ENCODE results near the gene ERCC2. TPM values are rescaled to one million over a fixed set of nuclear protein-coding genes. Genes with fewer than 3 reads are reported as not detected.

ERCC2 gene
- total RNA-seq, 1 experiment from 2014 or later: 58.9 TPM

DNA sequence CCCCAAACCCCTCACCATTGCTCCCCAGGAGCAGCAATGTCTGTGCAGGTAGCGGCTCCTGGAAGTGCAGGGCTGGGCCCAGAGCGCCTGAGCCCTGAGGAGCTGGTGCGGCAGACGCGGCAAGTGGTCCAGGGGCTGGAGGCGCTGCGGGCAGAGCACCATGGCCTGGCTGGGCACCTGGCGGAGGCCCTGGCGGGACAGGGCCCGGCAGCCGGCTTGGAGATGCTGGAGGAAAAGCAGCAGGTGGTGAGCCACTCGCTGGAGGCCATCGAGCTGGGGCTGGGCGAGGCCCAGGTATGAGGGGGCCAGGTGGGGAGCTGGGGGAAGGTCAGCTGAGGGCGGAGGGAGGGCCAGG is 24.9 kb downstream of the ERCC2 start:
- peaks cover 11 to 25% of the 10 kb centered on the region in 2 experiments; a peak in 3 of 4 replicates for H3K4me1 ChIP-seq (ENCODE audit: control insufficient read depth in 1 of 2, insufficient read depth in 2 of 2, low read length in 2 of 2)
- H3K4me2 ChIP-seq (ENCODE audit: low read length): no peak overlapping the region; the same call in 1 of the 2 replicates
- H3K36me3 ChIP-seq (ENCODE audit: control insufficient read depth in 1 of 2, insufficient read depth in 2 of 2, low read length in 2 of 2): peaks cover 2 to 5% of the 10 kb centered on the region in 2 experiments; a peak in 2 of 4 replicates
- TF ChIP-seq, protein P1, sequence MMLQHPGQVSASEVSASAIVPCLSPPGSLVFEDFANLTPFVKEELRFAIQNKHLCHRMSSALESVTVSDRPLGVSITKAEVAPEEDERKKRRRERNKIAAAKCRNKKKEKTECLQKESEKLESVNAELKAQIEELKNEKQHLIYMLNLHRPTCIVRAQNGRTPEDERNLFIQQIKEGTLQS (IDR thresholded peaks at IDR 0.05): no peak
- no peak for TF ChIP-seq TCF7L2 (IDR thresholded peaks at IDR 0.05; ENCODE audit: borderline replicate concordance, extremely low read depth, insufficient read depth, insufficient read length)
- TF ChIP-seq, protein P2, sequence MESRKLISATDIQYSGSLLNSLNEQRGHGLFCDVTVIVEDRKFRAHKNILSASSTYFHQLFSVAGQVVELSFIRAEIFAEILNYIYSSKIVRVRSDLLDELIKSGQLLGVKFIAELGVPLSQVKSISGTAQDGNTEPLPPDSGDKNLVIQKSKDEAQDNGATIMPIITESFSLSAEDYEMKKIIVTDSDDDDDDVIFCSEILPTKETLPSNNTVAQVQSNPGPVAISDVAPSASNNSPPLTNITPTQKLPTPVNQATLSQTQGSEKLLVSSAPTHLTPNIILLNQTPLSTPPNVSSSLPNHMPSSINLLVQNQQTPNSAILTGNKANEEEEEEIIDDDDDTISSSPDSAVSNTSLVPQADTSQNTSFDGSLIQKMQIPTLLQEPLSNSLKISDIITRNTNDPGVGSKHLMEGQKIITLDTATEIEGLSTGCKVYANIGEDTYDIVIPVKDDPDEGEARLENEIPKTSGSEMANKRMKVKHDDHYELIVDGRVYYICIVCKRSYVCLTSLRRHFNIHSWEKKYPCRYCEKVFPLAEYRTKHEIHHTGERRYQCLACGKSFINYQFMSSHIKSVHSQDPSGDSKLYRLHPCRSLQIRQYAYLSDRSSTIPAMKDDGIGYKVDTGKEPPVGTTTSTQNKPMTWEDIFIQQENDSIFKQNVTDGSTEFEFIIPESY (IDR thresholded peaks at IDR 0.05; ENCODE audit: extremely low read depth, insufficient replicate concordance, low read length): no peak
- TF ChIP-seq EGR1 (IDR thresholded peaks at IDR 0.05; ENCODE audit: low read depth): no peak
- TF ChIP-seq ZFX (IDR thresholded peaks at IDR 0.05): no peak
- no peak for TF ChIP-seq POLR2AphosphoS5 (IDR thresholded peaks at IDR 0.05; ENCODE audit: low read depth, low read length)
- TF ChIP-seq, protein P3, sequence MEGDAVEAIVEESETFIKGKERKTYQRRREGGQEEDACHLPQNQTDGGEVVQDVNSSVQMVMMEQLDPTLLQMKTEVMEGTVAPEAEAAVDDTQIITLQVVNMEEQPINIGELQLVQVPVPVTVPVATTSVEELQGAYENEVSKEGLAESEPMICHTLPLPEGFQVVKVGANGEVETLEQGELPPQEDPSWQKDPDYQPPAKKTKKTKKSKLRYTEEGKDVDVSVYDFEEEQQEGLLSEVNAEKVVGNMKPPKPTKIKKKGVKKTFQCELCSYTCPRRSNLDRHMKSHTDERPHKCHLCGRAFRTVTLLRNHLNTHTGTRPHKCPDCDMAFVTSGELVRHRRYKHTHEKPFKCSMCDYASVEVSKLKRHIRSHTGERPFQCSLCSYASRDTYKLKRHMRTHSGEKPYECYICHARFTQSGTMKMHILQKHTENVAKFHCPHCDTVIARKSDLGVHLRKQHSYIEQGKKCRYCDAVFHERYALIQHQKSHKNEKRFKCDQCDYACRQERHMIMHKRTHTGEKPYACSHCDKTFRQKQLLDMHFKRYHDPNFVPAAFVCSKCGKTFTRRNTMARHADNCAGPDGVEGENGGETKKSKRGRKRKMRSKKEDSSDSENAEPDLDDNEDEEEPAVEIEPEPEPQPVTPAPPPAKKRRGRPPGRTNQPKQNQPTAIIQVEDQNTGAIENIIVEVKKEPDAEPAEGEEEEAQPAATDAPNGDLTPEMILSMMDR (IDR thresholded peaks at IDR 0.05 in 2 of 3, conservative IDR thresholded peaks at IDR 0.05 in 1 of 3; ENCODE audit: borderline replicate concordance in 1 of 3, insufficient read depth in 1 of 3, low read depth in 2 of 3, low read length in 2 of 3): no peak
- no peaks in the 10 kb centered on the region for H3K27me3 ChIP-seq (ENCODE audit: insufficient read depth, low read length)
- CTCF ChIA-PET: interaction anchor here (1.0 to 1.5 kb wide), 2 partner anchors 57 to 133 kb away, joined by 3 read pairs; no protein-coding TSS in a partner anchor
- RAD21 ChIA-PET (ENCODE audit: low non-redundant PET in 1 of 2, low total read pairs in 2 of 2, uncharacterized antibody in 2 of 2, unreplicated experiment in 2 of 2): interaction anchor here in 1 of 2 experiments (0.7 kb wide), 1 partner anchor 13 kb away, joined by 3 read pairs; no protein-coding TSS in a partner anchor
- BruUV-seq (replicated peaks): no TSS peak
- H3K9me2 ChIP-seq (ENCODE audit: insufficient read depth): no peaks in the 10 kb centered on the region
- no peak overlapping the region for H2AFZ ChIP-seq (ENCODE audit: low read depth, low read length, poor library complexity, severe bottlenecking)
- POLR2A ChIA-PET: no interaction called here
- no peak for ATAC-seq
- no peaks in the 10 kb centered on the region for H4K20me1 ChIP-seq (ENCODE audit: insufficient read depth)
- H3K79me2 ChIP-seq (ENCODE audit: insufficient read depth, low read length): 0 out of 2 replicates have a peak, but pooled peaks cover 3% of the 10 kb centered on the region
- DNase-seq (ENCODE audit: low read depth, low spot score): no peak
- no peak overlapping the region for H3K4me3 ChIP-seq (replicated peaks in 1 of 2; ENCODE audit: low read depth in 1 of 2, low read length in 2 of 2)
- H3K9me3 ChIP-seq (ENCODE audit: control insufficient read depth in 1 of 2, insufficient read depth in 1 of 2, low read depth in 1 of 2, low read length in 2 of 2): no peaks in the 10 kb centered on the region
- intact Hi-C loops (cut with micrococcal nuclease): no loop called here
- no peak overlapping the region for H3K27ac ChIP-seq (ENCODE audit: low read depth, low read length)
- 0 out of 2 replicates have a peak overlapping the region, but pooled peaks have one; percentile 33 for H3K9ac ChIP-seq (ENCODE audit: low read length)
